NCI-H1694 (cell line): Measurements from ENCODE around the gene SPANXA1.
"Not testable (repeated sequence)": the region's sequence is repeated elsewhere in the genome, so short reads cannot be mapped to it uniquely, and the experiment has no call there.

ENCODE experiments used
- DNase-seq: peaks from one replicate; lab custom pipeline; 2025; lab: John Stamatoyannopoulos, UW

The SPANXA1 gene

GRCh38 chrX:141584638-141585037 lies at the start of gene SPANXA1:
Gene SPANXA1, minus strand, starts transcription at chrX:141584738. Its CDS starts 60 bp downstream, at chrX:141584678.
- DNase-seq = not testable (repeated sequence)

- no peak for DNase-seq
These were observed 47.6 kb upstream of the SPANXA1 start for GRCh38 chrX:141632124-141632523.

- DNase-seq = no peak
These were observed 34.8 kb upstream of the SPANXA1 start for GRCh38 chrX:141619336-141619735.

- DNase-seq = no peak
These were observed 24.6 kb upstream of the SPANXA1 start for GRCh38 chrX:141609111-141609510.

GRCh38 chrX:141589408-141589807 lies 4.9 kb upstream of the SPANXA1 start, which contains the start of gene SPANXA2:
Gene SPANXA2, plus strand, starts transcription at chrX:141589708. Its CDS starts 60 bp downstream, at chrX:141589768.
- DNase-seq = not testable (repeated sequence)

- not testable (repeated sequence) for DNase-seq
These were observed 42.0 kb downstream of the SPANXA1 start for GRCh38 chrX:141542551-141542950.
